GM19463 (cell line): ENCODE measurements around the gene FGR.

Source experiments
- ATAC-seq: cut with Tn5 transposase; IDR thresholded peaks from one replicate; pipeline ENCODE4 v1.9.1; 2021; ENCODE audit warnings: mild to moderate bottlenecking, moderate library complexity; ENCODE audit not compliant: unreplicated experiment

The FGR gene

DNA sequence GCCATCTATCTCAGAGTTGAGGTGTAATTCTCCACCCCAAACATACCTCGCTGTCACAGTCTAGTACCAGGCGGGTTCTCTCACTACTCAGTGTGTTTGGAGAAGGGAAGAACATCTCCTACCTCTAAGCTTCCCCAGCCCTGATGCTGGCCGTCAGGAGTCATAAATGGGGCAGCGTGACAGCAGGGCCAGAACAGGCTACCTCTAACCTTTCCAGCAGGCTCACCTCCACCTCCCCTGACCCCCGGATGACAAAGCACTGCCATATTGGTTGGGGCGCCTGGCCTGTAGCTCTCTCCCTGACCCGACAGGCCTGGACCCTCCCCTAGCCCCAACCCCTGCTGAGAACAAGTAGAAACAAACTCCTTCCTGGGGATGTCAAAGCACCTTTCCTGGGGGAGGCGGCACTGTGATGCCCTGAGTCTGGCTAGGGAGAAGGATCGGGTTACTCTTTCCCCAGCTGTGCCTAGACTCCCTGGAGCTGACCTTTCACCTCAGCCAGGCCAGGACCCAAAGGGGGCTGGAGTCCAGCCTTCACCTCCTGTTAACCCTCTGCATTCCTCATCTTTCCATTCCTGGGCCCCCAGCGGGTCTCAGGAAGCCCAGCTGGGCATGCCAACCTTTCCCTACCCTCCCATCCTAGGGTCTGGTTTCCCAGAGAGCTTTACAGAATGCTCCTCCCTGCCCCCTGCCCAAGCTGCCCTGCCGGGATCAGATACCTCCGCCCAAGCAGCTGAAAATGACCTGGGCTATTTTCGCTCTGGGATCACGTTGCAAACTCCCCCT, 65.3 kb downstream of the FGR start:
- no peak for ATAC-seq

DNA sequence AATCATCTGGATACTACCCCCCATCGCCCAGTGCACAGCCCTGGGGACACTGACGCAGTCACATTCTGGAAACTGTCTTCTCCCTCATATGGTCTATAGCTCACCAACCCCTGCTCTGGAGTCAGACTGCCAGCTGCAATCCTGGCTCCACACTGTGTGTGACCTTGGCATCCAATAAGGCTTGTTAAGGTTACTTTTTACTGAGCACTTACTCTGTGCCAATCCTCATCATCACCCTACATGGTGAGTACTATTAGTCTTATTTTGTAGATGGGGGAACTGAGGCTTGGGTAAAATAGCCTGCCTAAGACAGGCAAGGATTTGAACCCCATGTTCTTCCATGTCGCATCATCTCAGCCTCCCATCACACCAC, 65.9 kb downstream of the FGR start:
- ATAC-seq: no peak

DNA sequence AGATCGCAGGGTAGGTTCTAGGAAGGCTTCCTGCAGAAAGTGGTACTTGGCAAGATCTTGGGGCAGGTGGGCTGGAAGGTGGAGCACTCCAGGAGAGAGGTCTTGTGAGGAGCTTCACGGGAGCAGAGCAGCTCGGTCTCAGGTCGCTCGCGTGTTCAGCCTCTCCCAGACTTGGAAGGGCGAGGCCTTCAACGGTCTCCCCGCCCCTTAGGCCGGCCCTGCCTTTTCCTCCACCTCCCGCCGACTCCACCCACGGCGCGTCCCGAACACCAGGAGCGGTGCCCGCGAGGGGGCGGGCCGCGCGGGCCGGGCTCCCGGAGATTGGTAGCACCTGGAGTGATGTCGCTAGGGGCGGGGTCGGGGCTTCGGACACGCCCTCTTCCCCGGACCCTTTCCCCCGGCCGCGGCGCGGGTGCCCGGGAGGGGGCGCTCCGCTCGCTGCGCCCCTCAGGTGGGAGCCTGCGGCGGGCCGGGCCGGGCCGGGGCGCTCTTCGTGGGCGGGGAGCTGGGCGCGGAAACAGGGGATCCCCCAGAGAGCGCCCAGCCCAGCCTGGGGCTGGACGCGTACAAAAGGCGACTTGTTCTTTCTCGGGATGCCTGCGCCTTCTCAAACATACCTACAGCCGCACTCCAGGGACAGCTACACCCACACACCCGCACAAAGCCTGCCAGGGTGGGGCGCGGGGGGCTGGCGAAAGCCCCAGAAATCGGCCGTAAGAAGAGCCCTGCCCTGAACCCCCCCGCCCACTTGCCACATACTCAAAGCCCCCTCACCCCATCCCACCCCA, 66.5 kb downstream of the FGR start:
- peak; percentile 90 for ATAC-seq

DNA sequence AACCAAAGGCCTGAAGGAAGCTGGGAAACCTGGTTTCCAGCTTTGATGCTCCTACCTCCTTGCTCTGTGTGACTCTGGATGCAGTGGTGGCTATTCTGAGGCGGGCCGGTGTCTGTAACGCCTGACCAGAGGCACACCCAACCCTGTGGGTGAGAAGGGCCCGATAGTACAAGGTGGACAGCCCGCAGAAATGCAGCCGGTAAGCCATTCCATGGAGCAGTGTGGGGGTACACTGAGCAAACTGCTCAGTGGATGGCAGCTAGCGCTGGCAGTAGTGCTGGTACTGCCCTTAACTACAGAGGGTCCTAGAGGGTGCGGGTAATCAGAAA, 67.0 kb downstream of the FGR start:
- ATAC-seq: no peak

DNA sequence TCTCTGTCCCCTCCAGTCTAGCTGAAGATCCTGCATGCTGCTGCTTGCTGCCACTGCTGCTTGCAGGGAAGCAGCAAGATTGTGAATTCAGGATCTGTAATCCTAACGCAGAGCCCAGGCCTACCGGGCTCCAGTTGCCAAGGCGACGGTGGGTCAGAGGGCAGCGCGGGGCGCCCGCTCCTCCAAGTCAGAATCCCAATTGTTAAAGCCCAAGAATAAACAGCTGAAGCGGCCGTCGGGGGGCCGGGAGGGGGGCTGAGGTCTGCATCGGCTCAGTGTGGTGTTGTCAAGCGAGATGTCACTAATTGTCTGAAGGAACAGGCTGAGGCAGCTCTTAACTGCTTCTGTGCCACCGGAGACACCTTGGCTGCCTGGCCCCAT, 67.8 kb downstream of the FGR start:
- ATAC-seq: no peak

DNA sequence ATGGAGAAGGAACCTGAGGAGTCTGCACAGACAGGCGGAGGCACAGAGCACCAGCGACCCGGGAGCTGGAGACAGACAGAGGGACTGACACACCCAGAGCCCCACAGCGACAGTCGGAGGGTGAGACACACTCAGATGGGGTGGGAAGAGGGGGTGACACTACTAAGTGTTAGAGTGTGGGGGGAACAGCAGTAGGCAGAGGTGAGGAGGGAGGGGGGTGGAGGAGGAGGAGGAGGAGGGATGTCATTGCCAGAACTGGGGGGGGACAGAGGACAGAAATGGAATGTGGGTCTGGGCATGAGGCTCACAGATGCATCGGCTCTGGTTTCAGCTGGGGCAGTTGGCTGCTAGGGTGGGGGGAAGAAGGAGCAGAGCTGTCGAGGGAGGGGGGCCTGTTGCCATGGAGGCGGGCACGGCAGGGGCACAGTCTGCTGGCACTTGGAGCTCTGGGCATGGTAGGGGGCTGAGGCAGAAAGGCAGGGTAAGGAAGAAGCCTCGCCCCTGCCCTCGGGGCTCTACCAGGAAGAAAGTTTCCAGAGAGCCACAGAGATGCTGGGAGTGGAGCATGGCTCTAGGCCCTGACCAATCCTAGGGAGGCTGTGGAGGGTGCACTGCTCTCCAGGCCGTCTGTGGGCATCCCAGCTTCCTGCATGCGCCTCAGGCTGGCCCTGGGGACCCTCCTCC, 68.4 kb downstream of the FGR start:
- no peak for ATAC-seq

DNA sequence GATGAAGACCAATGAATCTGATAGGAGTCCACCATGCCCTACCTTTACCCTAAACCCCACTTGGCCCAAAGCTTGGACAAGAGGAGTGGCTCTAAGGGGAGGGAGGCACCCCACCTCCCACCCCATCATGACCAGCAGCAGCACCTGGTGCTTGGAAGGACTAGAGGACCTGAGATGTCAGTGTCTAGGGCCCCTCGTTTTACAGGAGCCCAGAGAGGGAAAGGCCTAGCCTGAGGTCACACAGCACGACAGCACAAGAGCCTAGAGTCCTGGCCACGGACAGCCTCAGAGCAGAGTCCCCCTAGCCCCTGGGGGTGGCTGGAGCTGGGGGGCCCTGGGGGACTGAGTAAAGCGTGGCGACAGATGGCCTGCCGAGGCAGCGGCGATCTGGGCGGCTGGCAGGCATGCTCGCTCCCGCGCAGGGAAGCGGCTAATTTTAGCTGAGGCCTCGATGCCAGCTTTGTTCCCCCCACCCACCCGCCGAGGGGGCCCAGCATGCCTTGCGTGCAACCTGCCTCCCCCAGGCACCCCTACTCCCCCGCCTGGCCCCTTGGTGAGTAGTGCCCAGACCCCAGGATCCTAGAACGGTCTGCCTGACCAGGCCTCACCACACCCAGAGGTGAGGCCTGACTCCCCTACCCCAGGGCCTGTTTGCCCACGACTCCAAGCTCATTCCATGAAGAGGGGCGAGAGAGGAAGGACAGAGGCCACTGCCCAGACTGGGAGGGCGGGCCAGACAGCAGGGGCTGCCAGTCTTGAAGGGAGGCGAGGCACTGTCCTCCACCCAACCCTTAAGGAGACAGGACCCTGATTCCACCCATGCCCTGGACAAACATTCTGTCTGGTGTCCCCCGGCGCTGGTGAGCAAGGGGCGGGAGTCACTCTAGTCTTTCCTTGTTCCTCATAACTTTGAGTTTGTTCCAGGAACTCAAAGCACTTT, 70.0 kb downstream of the FGR start:
- ATAC-seq: no peak

DNA sequence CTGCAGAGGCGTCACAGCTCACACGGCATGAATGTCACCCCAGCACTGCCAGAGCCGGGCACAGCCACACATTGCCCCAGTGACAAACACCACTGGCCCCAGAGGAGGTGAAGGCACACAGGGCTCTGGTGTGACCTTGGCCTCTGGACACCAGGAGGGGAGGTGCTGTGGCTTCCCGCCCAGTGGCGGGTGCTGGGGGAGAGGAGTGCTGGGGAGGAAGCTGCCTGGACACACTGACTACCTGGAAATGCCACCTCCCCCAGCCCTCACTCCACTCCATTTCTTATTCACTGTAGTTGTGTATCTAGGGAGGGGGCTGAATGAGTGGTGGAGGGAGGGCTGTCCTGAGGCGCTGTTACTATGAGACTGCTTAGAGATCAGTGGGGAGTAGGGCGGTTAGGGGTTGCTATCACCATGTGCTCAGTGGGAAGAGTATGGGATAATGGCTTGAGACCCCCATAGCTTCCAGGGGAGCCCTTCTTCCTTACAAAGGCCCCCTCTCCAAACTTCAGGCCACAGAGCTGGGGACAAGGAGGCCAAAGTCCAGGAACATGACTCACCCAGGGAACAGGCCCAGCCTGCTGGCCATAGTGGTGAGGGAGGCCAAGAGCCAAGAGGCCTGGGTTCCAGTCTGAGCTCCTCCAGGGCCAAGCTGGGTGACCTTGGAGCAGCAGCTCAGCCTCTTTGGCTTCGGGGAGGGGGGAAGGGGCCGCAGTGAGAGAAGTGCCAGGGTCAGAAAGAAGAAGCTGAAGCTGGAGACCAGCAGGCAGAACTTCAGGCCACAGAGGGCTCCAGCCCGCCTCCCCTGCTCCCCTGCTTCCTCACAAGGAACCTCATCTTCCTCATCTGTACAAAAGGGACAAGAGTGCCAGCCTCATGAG, 71.2 kb downstream of the FGR start:
- ATAC-seq: no peak

DNA sequence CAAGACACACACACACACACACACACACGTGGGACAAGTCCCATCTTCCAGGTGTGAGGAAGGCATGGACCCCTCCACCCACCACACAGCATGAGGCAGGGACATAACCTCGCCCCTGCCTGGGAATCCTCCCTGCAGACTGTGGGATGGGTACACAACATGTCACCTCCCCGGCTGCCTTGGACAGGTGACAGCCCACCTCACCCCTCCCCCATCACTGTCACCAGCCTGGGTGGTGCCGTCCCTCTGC, 71.7 kb downstream of the FGR start:
- no peak for ATAC-seq

DNA sequence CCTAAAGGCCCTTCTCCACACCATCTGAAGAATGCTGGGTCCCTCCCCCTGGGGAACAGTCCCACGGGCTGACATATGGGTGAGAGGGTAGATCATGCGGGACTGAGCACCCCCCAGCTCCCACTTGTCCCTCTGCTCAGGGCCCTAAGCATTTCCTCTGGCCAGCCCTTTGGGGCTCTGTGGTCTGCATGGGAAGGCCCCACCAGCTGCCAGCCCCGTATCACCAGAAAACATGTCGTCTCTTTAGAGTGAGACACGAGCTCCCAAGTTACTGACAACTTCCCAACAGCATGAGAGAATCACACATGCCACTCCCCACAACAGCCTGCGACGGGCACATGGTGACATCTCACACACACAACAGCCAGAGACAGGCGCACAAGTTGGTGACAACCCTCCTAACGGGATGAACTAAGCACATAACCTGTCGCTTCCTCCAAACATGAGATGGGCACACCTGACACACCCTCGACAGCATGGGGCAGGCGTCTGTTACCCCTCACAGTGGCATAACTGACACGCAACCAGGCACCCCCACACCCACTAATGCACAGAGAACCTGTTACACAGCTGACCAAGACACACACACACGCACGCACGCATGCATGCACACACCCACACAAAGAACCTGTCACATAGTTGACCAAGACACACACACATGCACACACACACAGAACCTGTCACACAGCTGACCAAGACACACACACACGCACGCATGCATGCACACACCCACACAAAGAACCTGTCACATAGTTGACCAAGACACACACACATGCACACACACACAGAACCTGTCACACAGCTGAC, 72.2 kb downstream of the FGR start:
- no peak for ATAC-seq
